ENCODE measurements around the gene VWA7. TPM values are rescaled to one million over a fixed set of nuclear protein-coding genes. Genes with fewer than 3 reads are reported as not detected.

Gene VWA7
- polyA plus RNA-seq, 4 donors: 7.1 to 10.4 (median 8.7) TPM

DNA sequence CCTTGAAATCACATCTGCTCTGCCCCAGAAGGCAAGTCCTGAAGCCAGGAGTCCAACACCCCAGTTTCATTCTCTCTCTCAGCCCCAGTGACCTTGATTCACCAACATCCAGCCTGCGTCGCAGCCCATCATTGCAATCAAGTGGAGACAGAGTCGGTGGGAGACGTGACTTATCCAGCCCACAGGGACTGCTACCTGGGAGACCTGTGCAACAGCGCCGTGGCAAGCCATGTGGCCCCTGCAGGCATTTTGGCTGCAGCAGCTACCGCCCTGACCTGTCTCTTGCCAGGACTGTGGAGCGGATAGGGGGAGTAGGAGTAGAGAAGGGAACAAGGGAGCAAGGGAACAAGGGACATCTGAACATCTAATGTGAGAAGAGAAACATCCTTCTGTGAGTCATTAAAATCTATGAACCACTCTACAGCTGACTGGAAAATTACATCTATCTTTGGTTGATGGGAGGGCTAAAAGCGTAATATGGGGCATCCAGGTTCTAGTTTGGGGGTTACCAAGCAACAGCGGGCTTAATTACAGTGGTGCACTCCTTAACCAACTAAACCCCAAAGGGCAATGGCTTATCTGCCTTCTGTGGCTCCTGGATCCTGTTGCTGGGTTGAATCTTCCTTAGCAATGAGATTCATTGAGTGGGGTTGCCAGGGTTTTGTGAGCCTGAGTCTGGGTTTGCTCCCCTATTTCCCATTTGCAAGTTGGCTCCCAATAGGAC lies 59.5 kb downstream of the VWA7 start:
- DNase-seq (ENCODE audit: low read depth in 4 of 4, low spot score in 3 of 4): no peak

Other genes with a start within 250 kb of the VWA7 start
- gene MCCD1, start 248.4 kb downstream of the VWA7 start, polyA plus RNA-seq (ENCODE audit: insufficient read length in 4 of 4): 10 to 100 TPM; 14.0 to 27.9 (median 20.6) TPM
- gene DDX39B, start 235.3 kb downstream of the VWA7 start, polyA plus RNA-seq (ENCODE audit: insufficient read length in 4 of 4): 100 to 1,000 TPM; 498 to 550 (median 542) TPM
- gene ATP6V1G2, start 230.7 kb downstream of the VWA7 start, polyA plus RNA-seq (ENCODE audit: insufficient read length in 4 of 4): 10 to 100 TPM in 1 of 4 donors, 1 to 10 TPM in 3; 6.4 to 11.8 (median 7.3) TPM
- 10 to 100 TPM; 19.1 to 27.4 (median 20.8) TPM for gene NFKBIL1, start 229.7 kb downstream of the VWA7 start, polyA plus RNA-seq (ENCODE audit: insufficient read length in 4 of 4)
- under 1 TPM; 0.22 to 0.45 (median 0.34) TPM for gene LTA, start 205.0 kb downstream of the VWA7 start, polyA plus RNA-seq (ENCODE audit: insufficient read length in 4 of 4)
- under 1 TPM; 0.08 to 0.28 (median 0.16) TPM for gene TNF, start 201.8 kb downstream of the VWA7 start, polyA plus RNA-seq (ENCODE audit: insufficient read length in 4 of 4)
- 1 to 10 TPM; 1.0 to 2.3 (median 1.2) TPM for gene LTB, start 194.9 kb downstream of the VWA7 start, polyA plus RNA-seq (ENCODE audit: insufficient read length in 4 of 4)
- 1 to 10 TPM; 3.8 to 7.0 (median 4.7) TPM for gene LST1, start 191.1 kb downstream of the VWA7 start, polyA plus RNA-seq (ENCODE audit: insufficient read length in 4 of 4)
- under 1 TPM in 1 of 4 donors, not detected in 3; 0.25 TPM for gene NCR3, start 184.3 kb downstream of the VWA7 start, polyA plus RNA-seq (ENCODE audit: insufficient read length in 4 of 4)
- 10 to 100 TPM; 73.2 to 86.0 (median 82.3) TPM for gene AIF1, start 162.1 kb downstream of the VWA7 start, polyA plus RNA-seq (ENCODE audit: insufficient read length in 4 of 4)
- gene PRRC2A, start 156.6 kb downstream of the VWA7 start, polyA plus RNA-seq (ENCODE audit: insufficient read length in 4 of 4): 100 to 1,000 TPM; 158 to 215 (median 172) TPM
- gene BAG6, start 124.7 kb downstream of the VWA7 start, polyA plus RNA-seq (ENCODE audit: insufficient read length in 4 of 4): 100 to 1,000 TPM; 236 to 267 (median 247) TPM
- gene APOM, start 121.4 kb downstream of the VWA7 start, polyA plus RNA-seq (ENCODE audit: insufficient read length in 4 of 4): 100 to 1,000 TPM in 3 of 4 donors, 10 to 100 TPM in 1; 91.2 to 139 (median 117) TPM
- gene C6orf47, start 116.5 kb downstream of the VWA7 start, polyA plus RNA-seq (ENCODE audit: insufficient read length in 4 of 4): 10 to 100 TPM; 20.0 to 22.5 (median 20.7) TPM
- 10 to 100 TPM; 25.6 to 28.8 (median 26.0) TPM for gene GPANK1, start 112.3 kb downstream of the VWA7 start, polyA plus RNA-seq (ENCODE audit: insufficient read length in 4 of 4)
- 100 to 1,000 TPM; 237 to 255 (median 246) TPM for gene CSNK2B, start 111.2 kb downstream of the VWA7 start, polyA plus RNA-seq (ENCODE audit: insufficient read length in 4 of 4)
- gene LY6G5B, start 107.4 kb downstream of the VWA7 start, polyA plus RNA-seq (ENCODE audit: insufficient read length in 4 of 4): 10 to 100 TPM; 14.0 to 21.3 (median 15.2) TPM
- gene LY6G5C, start 96.3 kb downstream of the VWA7 start, polyA plus RNA-seq (ENCODE audit: insufficient read length in 4 of 4): 1 to 10 TPM; 2.4 to 3.3 (median 2.7) TPM
- 10 to 100 TPM; 52.5 to 62.6 (median 52.9) TPM for gene ABHD16A, start 74.0 kb downstream of the VWA7 start, polyA plus RNA-seq (ENCODE audit: insufficient read length in 4 of 4)
- gene LY6G6F, start 70.5 kb downstream of the VWA7 start, polyA plus RNA-seq (ENCODE audit: insufficient read length in 4 of 4): 1 to 10 TPM in 1 of 4 donors, under 1 TPM in 3; 0.33 to 1.0 (median 0.80) TPM
- under 1 TPM in 1 of 4 donors, not detected in 3; 0.82 TPM for gene LY6G6D, start 62.0 kb downstream of the VWA7 start, polyA plus RNA-seq (ENCODE audit: insufficient read length in 4 of 4)
- gene LY6G6C, start 55.6 kb downstream of the VWA7 start, polyA plus RNA-seq (ENCODE audit: insufficient read length in 4 of 4): under 1 TPM in 3 of 4 donors, not detected in 1; 0.28 to 0.43 (median 0.40) TPM
- 1 to 10 TPM in 3 of 4 donors, under 1 TPM in 1; 0.96 to 3.8 (median 1.2) TPM for gene MPIG6B, start 54.0 kb downstream of the VWA7 start, polyA plus RNA-seq (ENCODE audit: insufficient read length in 4 of 4)
- gene DDAH2, start 48.0 kb downstream of the VWA7 start, polyA plus RNA-seq (ENCODE audit: insufficient read length in 4 of 4): 100 to 1,000 TPM; 148 to 230 (median 168) TPM
- 100 to 1,000 TPM; 290 to 327 (median 297) TPM for gene CLIC1, start 40.8 kb downstream of the VWA7 start, polyA plus RNA-seq (ENCODE audit: insufficient read length in 4 of 4)
- gene MSH5, start 37.3 kb downstream of the VWA7 start, polyA plus RNA-seq (ENCODE audit: insufficient read length in 4 of 4): 10 to 100 TPM; 18.3 to 25.7 (median 20.5) TPM
- gene SAPCD1, start 14.7 kb downstream of the VWA7 start, polyA plus RNA-seq (ENCODE audit: insufficient read length in 4 of 4): 1 to 10 TPM; 2.7 to 9.2 (median 5.6) TPM
- 10 to 100 TPM; 56.8 to 59.8 (median 59.0) TPM for gene VARS1, start 18.4 kb upstream of the VWA7 start, polyA plus RNA-seq (ENCODE audit: insufficient read length in 4 of 4)
- gene LSM2, start 29.6 kb upstream of the VWA7 start, polyA plus RNA-seq (ENCODE audit: insufficient read length in 4 of 4): 10 to 100 TPM; 82.9 to 92.5 (median 84.0) TPM
- gene HSPA1L, start 38.0 kb upstream of the VWA7 start, polyA plus RNA-seq (ENCODE audit: insufficient read length in 4 of 4): 1 to 10 TPM; 3.8 to 4.8 (median 4.0) TPM
- 100 to 1,000 TPM in 2 of 4 donors, 10 to 100 TPM in 2; 93.4 to 143 (median 105) TPM for gene HSPA1A, start 38.2 kb upstream of the VWA7 start, polyA plus RNA-seq (ENCODE audit: insufficient read length in 4 of 4)
- gene HSPA1B, start 50.4 kb upstream of the VWA7 start, polyA plus RNA-seq (ENCODE audit: insufficient read length in 4 of 4): 100 to 1,000 TPM; 106 to 189 (median 147) TPM
- gene NEU1, start 85.5 kb upstream of the VWA7 start, polyA plus RNA-seq (ENCODE audit: insufficient read length in 4 of 4): 10 to 100 TPM; 76.5 to 91.2 (median 76.6) TPM
- gene SLC44A4, start 101.7 kb upstream of the VWA7 start, polyA plus RNA-seq (ENCODE audit: insufficient read length in 4 of 4): 10 to 100 TPM; 44.2 to 55.2 (median 44.7) TPM
- gene EHMT2, start 120.4 kb upstream of the VWA7 start, polyA plus RNA-seq (ENCODE audit: insufficient read length in 4 of 4): 10 to 100 TPM; 71.6 to 88.6 (median 77.8) TPM
- gene ZBTB12, start 124.8 kb upstream of the VWA7 start, polyA plus RNA-seq (ENCODE audit: insufficient read length in 4 of 4): 10 to 100 TPM; 21.6 to 27.7 (median 23.0) TPM
- gene C2, start 150.4 kb upstream of the VWA7 start, polyA plus RNA-seq (ENCODE audit: insufficient read length in 4 of 4): 1 to 10 TPM; 3.6 to 5.6 (median 4.3) TPM
- 10 to 100 TPM in 1 of 4 donors, 1 to 10 TPM in 3; 5.0 to 20.8 (median 6.1) TPM for gene CFB, start 168.8 kb upstream of the VWA7 start, polyA plus RNA-seq (ENCODE audit: insufficient read length in 4 of 4)
- 100 to 1,000 TPM in 1 of 4 donors, 10 to 100 TPM in 3; 88.2 to 102 (median 92.2) TPM for gene NELFE, start 181.6 kb upstream of the VWA7 start, polyA plus RNA-seq (ENCODE audit: insufficient read length in 4 of 4)
- gene SKIC2, start 181.8 kb upstream of the VWA7 start, polyA plus RNA-seq (ENCODE audit: insufficient read length in 4 of 4): 10 to 100 TPM; 41.1 to 51.1 (median 44.7) TPM
- gene DXO, start 194.8 kb upstream of the VWA7 start, polyA plus RNA-seq (ENCODE audit: insufficient read length in 4 of 4): 10 to 100 TPM; 28.9 to 30.7 (median 29.5) TPM
- gene C4A, start 204.7 kb upstream of the VWA7 start, polyA plus RNA-seq (ENCODE audit: insufficient read length in 4 of 4): 10 to 100 TPM; 11.1 to 23.7 (median 14.7) TPM
- 10 to 100 TPM; 13.1 to 21.4 (median 17.3) TPM for gene C4B, start 237.5 kb upstream of the VWA7 start, polyA plus RNA-seq (ENCODE audit: insufficient read length in 4 of 4)